ENCODE measurements around the gene EIF2B2. TPM values are rescaled to one million over a fixed set of nuclear protein-coding genes. Genes with fewer than 3 reads are reported as not detected.

Gene EIF2B2
- total and polyA plus RNA-seq, 9 of the 15 experiments (the other 6 are each of a cell fraction or from before 2014, with no cell fraction given), result 10.6 to 94.1 (median 38.9) TPM

GRCh38 chr14:75010472-75011093 lies 7.9 kb downstream of the EIF2B2 start:
- H3K9ac ChIP-seq (ENCODE audit: insufficient read depth in 1 of 2, low read depth in 2 of 2, low read length in 2 of 2), result no peak overlapping the region
- H3K4me2 ChIP-seq (ENCODE audit: insufficient read depth, low read length), result no peak overlapping the region
- H3K79me2 ChIP-seq (ENCODE audit: control insufficient read depth, insufficient read depth, low read length), result no peaks in the 10 kb centered on the region
- DNase-seq (ENCODE audit: extremely low read depth in 1 of 4, low spot score in 3 of 4) (no peak), FAIRE-seq (no peak), ATAC-seq (no peak)
- H3K36me3 ChIP-seq (ENCODE audit: control insufficient read depth, insufficient read depth, low read length), result peaks cover 80% of the 10 kb centered on the region
- no peaks in the 10 kb centered on the region for H3K9me3 ChIP-seq (replicated peaks; ENCODE audit: control insufficient read depth, insufficient read depth, low read depth, low read length)
- no TSS peak for BruUV-seq (replicated peaks)
- WGBS (ENCODE audit: insufficient coverage, low coverage, missing lambda C conversion rate), result 96% methylated on average over 4 of the region's 4 CpGs
- H3K27me3 ChIP-seq (ENCODE audit: control insufficient read depth in 2 of 2, insufficient read depth in 2 of 2, low read length in 2 of 2), result no peaks in the 10 kb centered on the region
- no peaks in the 10 kb centered on the region for H4K20me1 ChIP-seq (replicated peaks; ENCODE audit: control insufficient read depth, insufficient read depth, low read length)
- ChIA-PET POLR2A (no interaction called here), CTCF (ENCODE audit: low intra/inter-chr PET ratio) (no interaction called here)
- H3K4me1 ChIP-seq (replicated peaks in 1 of 2; ENCODE audit: control insufficient read depth in 2 of 2, insufficient read depth in 2 of 2, low read length in 2 of 2), result no peaks in the 10 kb centered on the region; a peak in 1 of 5 replicates
- no peak overlapping the region for H3K27ac ChIP-seq (ENCODE audit: extremely low read depth, low read depth, low read length)
- no peak for TF ChIP-seq ZSCAN32 (CRISPR knock-in tag; IDR thresholded peaks at IDR 0.05)
- no peak for TF ChIP-seq ZNF589 (CRISPR knock-in tag; IDR thresholded peaks at IDR 0.05; ENCODE audit: low read depth)
- TF ChIP-seq THAP7 (CRISPR knock-in tag; IDR thresholded peaks at IDR 0.05), result no peak
- no peak for TF ChIP-seq PURB (CRISPR knock-in tag; IDR thresholded peaks at IDR 0.05; ENCODE audit: low read depth)
- H3K9me1 ChIP-seq (ENCODE audit: control insufficient read depth, insufficient read depth, low read length), result no peaks in the 10 kb centered on the region
- no peak overlapping the region for H2AFZ ChIP-seq (ENCODE audit: low read depth, low read length)
- in situ Hi-C loops (cut with MboI), result no loop called here
- intact Hi-C loops (cut with micrococcal nuclease), result no loop called here
- no peak overlapping the region for H3K4me3 ChIP-seq
